Measurements from ENCODE around the gene NR2C1. TPM values are rescaled to one million over a fixed set of nuclear protein-coding genes. Genes with fewer than 3 reads are reported as not detected.
"Not testable (repeated sequence)": the region's sequence is repeated elsewhere in the genome, so short reads cannot be mapped to it uniquely, and the experiment has no call there.

NR2C1 gene
- total RNA-seq, 1 donor from 2014 or later: 33.8 TPM

DNA sequence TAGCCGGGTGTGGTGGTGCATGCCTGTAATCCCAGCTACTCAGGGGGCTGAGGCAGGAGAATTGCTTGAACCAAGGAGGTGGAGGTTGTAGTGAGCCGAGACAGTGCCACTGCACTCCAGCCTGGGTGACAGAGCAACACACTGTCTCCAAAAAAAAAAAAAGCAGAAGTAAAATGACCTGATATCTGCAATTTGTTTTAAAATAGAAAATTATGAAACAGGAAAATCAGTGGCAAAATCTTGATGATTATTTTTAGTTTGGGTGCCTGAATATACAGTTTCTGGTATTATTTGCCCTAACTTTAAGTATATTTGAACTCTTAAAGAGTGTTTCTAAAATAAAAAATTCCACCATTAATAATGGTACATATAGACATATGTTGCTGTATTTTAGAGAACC, 22.4 kb upstream of the NR2C1 start:
- DNase-seq; ATAC-seq (ENCODE audit: poor library complexity); intact Hi-C loops (cut with DNase I): not testable (repeated sequence)

DNA sequence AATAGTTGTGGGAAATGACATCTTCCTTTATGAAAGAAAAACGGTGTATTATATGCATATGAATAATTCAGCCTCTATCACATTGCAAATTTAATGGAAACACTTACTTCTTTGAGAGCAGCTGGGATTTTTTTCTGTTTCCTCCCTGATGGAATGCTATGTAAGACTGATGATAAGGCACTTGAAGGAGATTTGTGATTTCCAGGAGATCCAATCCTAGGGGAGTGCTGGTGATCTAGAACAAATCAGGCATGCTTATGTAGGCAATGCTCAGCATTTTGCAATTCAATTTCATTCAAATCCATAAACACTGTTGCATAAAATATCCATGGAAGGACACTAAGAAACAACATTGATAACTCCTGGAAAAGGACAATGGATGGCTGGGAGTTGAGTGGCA, 16.0 kb upstream of the NR2C1 start:
- intact Hi-C loops (cut with DNase I): no loop called here
- no peak for DNase-seq
- no peak for ATAC-seq (ENCODE audit: poor library complexity)

DNA sequence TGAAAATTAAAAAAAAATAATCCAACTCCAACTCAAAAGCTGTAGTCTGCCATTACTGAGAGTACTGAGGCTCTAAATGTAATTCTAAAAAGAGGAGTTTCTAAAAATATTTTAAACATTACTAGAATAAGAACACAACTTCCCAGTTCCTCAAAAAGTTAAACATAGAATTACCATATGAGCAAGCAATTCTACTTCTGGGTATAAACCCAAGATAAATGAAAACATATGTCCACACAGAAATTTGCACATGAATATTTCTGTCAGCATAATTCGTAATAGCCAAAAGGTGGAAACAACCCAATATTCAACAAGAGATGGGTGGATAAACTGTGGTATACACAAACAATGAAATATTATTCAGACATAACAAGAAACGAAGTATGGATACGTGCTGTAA, 15.0 kb upstream of the NR2C1 start:
- no peak for ATAC-seq (ENCODE audit: poor library complexity)
- no peak for DNase-seq
- intact Hi-C loops (cut with DNase I): no loop called here

DNA sequence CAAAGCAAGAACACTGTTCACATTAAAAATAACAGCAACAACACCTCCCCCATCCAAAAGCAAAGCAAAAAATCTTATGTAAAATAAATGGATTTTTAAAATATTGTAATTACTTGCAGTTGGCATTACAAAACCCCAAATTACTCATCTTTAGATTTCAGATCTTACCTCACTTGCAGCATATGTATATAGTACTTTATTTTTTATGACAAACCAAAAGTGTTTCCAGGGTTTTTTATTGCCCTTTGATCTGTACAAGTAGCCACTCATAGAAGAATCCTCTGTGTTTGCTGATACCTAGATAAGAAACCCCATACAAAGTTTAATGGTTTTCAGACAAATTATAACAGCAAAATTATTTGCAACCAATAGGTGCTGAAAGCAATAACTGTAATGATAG, 12.2 kb upstream of the NR2C1 start:
- intact Hi-C loops (cut with DNase I): no loop called here
- no peak for ATAC-seq (ENCODE audit: poor library complexity)
- DNase-seq: no peak

DNA sequence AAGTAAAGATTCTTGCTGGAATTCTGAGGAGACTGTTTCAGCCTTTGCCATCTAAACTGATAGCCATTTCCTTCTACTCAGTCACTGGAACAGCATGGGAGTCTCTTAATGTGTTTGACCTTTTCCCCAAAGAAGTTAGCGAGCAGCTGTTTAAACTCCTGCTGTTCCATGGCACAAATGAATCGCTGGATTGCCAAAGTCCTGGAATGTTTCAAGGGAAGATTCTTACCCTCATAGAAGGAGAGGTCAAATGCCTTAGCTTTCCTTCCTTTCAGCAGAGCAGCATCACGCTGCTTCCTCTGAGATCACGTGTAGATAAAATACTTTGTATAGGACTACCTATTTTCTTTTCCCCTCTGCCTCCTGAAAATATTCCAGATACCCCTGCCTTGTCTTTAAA, 10.5 kb upstream of the NR2C1 start:
- no peak for DNase-seq
- ATAC-seq (ENCODE audit: poor library complexity): peak; percentile 94
- intact Hi-C loops (cut with DNase I): no loop called here

DNA sequence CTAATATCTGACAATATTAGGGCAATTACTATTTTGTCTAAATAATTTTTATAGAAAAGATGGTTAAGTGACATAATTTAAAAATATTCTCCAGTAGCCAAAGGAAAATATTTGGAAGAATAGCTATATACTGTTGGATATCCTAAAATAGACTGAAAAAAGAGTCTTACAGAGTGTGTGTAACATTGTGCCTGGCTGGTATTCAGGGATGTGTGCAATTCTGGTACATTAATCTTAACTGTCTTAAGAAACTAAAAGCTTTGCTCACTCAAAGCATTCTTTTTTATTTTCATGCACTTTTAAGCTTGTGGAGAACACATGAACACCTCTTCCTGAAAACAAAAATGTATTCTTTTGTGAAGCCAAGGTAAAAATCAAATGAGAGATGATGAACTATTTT, 10.1 kb upstream of the NR2C1 start:
- intact Hi-C loops (cut with DNase I): no loop called here
- ATAC-seq (ENCODE audit: poor library complexity) (peak; percentile 44), DNase-seq (no peak)

DNA sequence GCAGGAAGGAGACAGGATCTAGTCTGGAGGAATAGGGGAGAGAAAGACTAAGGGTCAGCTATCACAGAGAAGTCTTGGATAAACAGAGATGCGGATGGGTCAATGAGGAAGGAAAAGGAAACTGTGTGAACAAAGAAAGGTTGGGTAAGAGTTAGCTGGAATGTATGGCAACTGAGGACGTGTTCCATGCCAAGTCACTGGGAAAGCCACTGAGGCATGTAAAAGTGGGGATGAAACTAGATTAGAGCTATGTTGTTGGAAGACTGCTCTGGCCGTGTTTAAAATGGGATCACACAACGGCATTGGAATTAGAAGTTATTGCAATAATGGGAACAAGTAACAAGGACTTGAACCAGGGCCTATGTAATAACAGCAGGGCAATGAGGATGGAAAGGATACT, 3.9 kb upstream of the NR2C1 start:
- intact Hi-C loops (cut with DNase I): no loop called here
- DNase-seq: no peak
- ATAC-seq (ENCODE audit: poor library complexity): no peak

DNA sequence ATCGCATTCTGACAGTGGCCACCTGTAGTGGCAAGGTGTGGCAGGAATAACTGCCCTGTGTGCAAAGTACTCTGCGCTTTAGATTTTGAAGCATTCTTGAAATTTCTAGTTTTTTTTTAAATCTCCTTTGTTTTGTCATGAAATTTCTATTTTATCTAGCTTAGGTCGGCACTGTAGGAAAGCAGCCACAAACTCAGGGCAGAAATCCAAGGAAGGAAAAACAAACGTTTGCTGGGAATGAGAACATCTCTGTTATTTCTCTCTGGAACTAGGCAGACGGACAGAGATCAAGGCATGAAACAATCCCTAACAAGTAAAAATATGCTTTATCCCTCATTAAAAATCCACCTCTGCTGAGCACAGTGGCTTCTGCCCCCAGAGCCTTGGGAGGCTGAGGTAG, 1.3 kb upstream of the NR2C1 start:
- DNase-seq: no peak
- ATAC-seq (ENCODE audit: poor library complexity): no peak
- intact Hi-C loops (cut with DNase I): no loop called here

DNA sequence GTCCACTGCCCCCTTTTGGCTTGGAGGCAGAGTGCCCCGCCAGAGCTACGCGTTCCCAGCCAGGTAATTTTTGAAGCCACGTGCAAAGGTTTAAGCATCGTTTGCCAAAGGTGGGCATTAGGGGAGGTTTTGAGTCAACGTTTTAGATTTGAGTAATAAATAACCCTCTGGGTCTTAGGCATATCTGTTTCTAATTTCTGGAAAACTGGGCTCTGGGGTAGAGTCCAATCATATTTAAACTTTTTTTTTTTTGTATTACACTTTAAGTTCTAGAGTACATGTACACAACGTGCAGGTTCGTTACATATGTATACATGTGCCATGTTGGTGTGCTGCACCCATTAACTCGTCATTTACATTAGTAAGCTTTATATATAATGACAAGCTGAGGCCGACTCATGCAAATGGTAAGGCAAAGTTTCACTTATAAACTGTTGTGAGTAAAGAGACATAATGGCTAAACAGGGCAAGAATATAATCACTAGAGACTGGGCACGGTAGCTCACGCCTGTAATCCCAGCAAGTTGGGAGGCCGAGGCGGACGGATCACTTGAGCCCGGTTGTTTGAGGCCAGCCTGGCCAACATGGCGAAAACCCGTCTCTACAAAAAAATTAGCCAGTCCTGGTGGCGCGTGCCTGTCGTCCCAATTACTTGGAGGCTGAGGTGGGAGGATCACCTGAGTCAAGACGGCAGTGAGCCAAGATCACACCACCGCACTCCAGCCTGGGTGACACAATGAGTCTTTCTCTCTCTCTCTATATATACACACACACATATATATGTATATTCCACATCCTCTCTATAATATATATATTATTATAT, 491 bp upstream of the NR2C1 start:
- intact Hi-C loops (cut with DNase I): no loop called here
- DNase-seq (no peak), ATAC-seq (ENCODE audit: poor library complexity) (no peak)

DNA sequence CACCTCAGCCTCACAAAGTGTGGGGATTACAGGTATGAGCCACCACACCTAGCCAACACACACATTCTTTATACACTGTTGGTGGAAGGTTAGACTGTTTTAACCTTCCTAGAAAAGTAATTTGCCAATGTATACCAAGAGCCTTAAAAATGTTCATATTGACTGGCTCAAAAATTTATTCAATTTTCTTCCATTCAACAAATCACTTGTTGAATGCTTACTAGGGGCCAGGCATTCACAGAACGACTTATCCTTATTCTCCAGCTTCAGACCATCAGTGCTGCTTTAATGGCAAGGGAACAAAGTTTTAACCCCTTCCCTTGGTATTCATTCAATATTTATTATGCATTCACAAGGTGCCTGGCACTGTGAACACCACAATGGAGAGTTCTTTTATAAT, 3.0 kb downstream of the NR2C1 start:
- intact Hi-C loops (cut with DNase I): no loop called here
- ATAC-seq (ENCODE audit: poor library complexity) (no peak), DNase-seq (no peak)

DNA sequence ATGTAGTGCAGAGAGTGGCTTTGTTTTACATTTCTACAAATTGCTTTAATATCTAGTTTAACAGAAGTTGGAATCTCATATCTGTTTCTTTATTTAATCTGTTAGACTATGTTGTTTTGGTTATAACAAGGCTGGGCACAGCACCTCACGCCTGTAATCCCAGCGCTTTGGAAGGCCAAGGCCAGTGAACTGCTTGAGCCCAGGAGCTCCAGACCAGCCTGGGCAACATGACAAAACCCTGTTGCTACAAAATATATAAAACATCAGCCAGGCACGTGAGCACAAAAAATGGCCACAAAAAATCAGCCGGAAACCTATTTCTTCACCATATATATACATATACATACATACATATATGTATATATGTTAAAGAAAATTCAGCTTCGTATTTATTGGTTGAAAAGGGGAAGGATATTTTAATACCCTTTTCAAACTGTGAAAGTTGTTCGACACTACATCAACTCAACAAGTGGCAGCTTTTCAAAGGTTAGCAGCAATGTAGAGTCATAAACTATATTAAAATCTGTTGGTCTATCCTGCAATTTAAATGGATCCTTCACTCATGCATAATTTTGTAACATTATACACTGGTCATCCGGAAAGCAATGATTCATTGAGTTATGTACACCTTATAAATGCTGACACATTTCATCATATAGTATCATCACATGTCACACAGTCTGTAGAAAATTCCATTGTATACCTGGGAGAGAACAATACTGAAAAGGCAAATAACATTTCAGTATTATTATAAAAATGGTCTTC, 7.1 kb downstream of the NR2C1 start:
- intact Hi-C loops (cut with DNase I): no loop called here
- ATAC-seq (ENCODE audit: poor library complexity): no peak
- no peak for DNase-seq

DNA sequence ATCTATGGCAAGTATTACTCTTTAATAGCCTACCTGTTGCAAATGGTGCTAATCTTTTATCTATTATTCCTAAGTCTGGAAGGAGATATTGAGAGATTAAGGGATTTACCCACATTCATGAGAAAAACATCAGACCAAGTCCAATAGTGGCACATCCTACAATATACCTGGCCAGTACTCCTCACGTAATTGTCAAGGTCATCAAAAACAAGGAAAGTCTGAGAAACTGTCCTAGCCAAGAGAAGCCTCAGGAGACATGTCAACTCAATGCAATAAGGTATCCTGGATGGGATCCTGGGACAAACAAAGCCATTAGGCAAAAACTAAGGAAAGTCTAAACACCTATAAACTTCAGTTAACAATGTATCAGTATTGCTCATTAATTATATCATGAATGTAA, 12.5 kb downstream of the NR2C1 start:
- DNase-seq (no peak), ATAC-seq (ENCODE audit: poor library complexity) (no peak)
- intact Hi-C loops (cut with DNase I): no loop called here

DNA sequence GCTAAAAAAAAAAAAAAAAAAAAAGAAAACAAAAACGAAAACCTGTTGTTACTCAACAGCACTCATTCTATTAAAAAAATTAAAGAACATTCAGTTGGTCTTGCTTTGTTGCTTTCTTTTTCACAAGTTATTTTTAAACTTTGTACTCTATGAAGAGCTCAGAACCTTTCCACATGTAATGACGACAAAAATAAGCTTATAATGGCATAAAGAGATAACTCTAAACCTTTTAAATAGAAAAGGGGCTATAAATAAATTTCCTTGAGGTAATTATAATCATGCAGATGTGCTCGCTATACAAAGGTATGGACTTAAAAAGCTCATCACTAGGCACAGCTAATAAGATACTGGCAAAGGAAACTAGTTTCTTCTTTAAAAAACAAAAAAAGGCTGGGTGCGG, 13.4 kb downstream of the NR2C1 start:
- DNase-seq (no peak), ATAC-seq (ENCODE audit: poor library complexity) (peak; percentile 61)
- intact Hi-C loops (cut with DNase I): no loop called here

DNA sequence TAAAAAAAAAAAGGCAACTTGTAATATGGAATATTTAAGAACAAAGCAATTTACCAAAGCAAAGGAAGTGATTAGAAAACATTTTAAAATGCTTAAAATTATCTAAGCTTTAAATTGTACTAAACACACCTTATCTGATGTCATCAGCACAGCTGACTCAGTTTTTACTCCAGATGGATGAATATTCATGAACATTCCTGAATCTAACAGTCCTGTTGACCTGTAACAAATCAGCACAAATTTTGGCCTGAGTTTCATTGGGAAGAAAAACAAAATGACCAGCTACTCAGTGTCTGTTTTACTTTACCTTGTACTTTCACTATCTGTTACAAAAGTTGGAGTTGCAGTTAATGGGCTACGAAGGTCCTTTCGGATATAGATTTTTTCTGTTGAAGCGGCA, 16.0 kb downstream of the NR2C1 start:
- DNase-seq (no peak), ATAC-seq (ENCODE audit: poor library complexity) (no peak)
- intact Hi-C loops (cut with DNase I): no loop called here

DNA sequence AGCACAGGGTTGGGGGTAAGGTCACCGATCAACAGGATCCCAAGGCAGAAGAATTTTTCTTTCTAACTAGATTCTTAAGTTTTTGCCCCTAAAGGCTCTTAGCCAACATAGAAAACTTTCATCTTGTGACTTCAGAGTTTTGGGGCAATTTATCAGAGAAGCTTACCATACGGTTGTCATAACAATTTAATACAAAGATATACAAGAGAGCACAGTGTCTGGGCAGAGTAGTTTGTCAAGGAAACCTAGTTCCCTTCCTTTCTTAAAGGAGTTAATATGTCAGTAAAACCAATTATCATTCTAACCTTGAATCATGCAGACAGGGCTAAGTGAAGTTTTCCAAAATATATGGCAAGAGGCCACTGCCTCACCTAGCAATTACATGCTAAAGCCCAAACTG, 18.4 kb downstream of the NR2C1 start:
- intact Hi-C loops (cut with DNase I): no loop called here
- DNase-seq (no peak), ATAC-seq (ENCODE audit: poor library complexity) (no peak)

DNA sequence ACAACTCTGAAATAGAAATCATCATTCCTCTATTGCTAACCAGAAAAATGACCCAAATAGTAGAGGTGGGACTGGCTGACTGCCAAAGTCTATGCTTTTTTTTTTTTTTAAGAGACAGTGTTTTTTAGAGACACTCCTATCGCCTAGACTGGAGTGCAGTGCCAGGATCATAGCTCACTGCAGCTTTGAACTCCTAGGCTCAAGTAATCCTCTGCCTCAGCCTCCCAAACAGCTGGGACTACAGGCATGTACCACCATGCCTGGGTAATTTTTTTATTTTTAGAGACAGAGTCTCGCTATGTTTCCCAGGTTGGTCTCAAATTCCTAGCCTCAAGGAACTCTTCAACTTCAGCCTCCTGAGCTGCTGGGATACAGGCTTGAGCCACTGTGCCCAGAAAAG, 19.2 kb downstream of the NR2C1 start:
- ATAC-seq (ENCODE audit: poor library complexity) (no peak), DNase-seq (no peak)
- intact Hi-C loops (cut with DNase I): no loop called here

DNA sequence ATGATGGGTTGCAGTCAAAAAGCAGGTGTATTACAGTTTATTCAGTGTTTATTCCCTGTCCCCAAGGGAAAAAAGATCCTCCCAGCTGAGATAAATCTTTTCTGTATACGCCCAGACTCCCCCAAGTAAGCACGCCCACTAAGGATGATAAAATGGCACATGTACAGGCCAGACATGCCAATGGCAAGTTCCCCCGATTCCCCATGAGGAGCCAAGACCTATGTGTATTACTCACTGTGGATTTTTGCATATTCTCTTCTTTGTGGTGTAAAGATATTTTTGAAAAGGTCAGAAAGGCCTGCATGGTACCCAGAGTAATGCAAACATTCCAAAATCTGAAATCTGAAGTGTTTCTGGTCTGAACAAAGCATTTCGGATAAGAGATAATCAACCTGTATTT, 22.2 kb downstream of the NR2C1 start:
- intact Hi-C loops (cut with DNase I): no loop called here
- DNase-seq (no peak), ATAC-seq (ENCODE audit: poor library complexity) (no peak)

DNA sequence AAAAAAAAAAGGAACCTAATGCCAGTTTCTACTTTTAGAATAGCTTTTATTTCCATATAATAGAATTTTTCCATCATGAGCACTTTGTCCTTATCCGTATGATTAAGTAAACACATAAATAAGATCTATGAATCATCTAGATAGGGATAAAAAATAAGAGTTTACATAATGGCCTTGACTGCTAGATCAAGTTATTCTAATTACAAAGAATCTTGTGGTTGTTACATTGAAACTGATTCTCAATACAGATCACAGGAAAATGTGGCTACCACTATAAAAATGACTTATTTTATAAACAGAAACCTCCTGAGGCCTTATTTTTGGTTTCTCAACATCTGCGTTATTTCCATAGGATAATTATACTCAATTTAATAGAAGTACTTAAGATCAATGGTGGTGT, 35.5 kb downstream of the NR2C1 start:
- DNase-seq (no peak), ATAC-seq (ENCODE audit: poor library complexity) (no peak)
- intact Hi-C loops (cut with DNase I): no loop called here

DNA sequence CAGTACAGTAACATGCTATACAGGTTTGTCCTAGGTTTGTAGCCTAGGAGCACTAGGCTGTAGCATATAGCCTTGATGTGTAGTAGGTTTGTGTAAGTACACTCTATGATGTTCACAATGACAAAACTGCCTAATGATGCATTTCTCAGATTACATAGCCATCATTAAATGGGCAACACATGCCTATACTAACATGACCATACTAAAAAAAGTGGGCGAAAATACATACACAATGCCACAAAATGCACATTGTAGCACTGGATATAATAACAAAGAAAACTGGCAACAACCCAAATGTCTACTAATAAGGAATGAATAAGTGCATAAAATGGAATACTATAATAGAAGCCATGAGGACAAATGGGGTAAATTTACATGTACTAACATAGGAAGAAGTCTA, 38.7 kb downstream of the NR2C1 start:
- DNase-seq (no peak), ATAC-seq (ENCODE audit: poor library complexity) (no peak)
- intact Hi-C loops (cut with DNase I): no loop called here

DNA sequence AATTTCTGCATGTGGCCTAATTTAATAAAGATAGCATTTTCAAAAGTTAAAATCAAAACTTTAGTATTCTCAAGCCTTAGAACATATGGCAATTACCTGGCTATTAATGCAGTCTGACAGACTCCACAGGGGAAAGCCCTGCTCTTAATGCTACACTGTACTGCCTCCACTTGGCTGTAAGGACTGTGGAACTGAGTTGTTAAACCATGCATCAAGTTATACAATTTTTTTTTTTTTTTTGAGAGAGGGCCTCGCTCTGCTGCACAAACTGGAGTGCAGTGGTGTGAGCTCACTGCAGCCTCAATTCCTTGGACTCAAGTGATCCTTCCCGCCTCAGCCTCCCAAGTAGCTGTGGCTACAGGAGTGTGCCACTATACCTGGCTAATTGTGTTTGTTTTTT, 50.9 kb downstream of the NR2C1 start:
- no peak for ATAC-seq (ENCODE audit: poor library complexity)

More for the DNA sequence above, 50.9 kb downstream of the NR2C1 start:
- intact Hi-C loops (cut with DNase I): no loop called here
- no peak for DNase-seq

Measured in Right ventricle myocardium superior (tissue), 1 donor.